DND-41 (cell line): ENCODE data around the gene ACOXL.

ENCODE experiments used
- EZH2 ChIP-seq: IDR thresholded peaks from 3 replicates; pipeline ENCODE4 v1.6.1; 2012; ENCODE audit warnings: borderline replicate concordance, low read depth, mild to moderate bottlenecking, moderate library complexity, low read length, inconsistent platforms; ENCODE audit not compliant: severe bottlenecking
- TF ChIP-seq, protein P1 (sequence below): IDR thresholded peaks from 2 replicates; pipeline ENCODE4 v1.5.1; 2012; ENCODE audit warnings: borderline replicate concordance, low read length, moderate library complexity, mild to moderate bottlenecking; ENCODE audit not compliant: poor library complexity, severe bottlenecking; ENCODE audit errors: extremely low read depth

GRCh38 chr2:110745048-110745447, 12.7 kb downstream of the ACOXL start:
- TF ChIP-seq EZH2: no peak
- TF ChIP-seq, protein P1, sequence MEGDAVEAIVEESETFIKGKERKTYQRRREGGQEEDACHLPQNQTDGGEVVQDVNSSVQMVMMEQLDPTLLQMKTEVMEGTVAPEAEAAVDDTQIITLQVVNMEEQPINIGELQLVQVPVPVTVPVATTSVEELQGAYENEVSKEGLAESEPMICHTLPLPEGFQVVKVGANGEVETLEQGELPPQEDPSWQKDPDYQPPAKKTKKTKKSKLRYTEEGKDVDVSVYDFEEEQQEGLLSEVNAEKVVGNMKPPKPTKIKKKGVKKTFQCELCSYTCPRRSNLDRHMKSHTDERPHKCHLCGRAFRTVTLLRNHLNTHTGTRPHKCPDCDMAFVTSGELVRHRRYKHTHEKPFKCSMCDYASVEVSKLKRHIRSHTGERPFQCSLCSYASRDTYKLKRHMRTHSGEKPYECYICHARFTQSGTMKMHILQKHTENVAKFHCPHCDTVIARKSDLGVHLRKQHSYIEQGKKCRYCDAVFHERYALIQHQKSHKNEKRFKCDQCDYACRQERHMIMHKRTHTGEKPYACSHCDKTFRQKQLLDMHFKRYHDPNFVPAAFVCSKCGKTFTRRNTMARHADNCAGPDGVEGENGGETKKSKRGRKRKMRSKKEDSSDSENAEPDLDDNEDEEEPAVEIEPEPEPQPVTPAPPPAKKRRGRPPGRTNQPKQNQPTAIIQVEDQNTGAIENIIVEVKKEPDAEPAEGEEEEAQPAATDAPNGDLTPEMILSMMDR: no peak
